ENCODE results near the gene FUBP3.
"Not testable (repeated sequence)": the region's sequence is repeated elsewhere in the genome, so short reads cannot be mapped to it uniquely, and the experiment has no call there.

FUBP3 gene

GRCh38 chr9:130557077-130557468 is 22.3 kb upstream of the FUBP3 start:
- no peak for DNase-seq

- DNase-seq: no peak
These were observed 18.3 kb upstream of the FUBP3 start for GRCh38 chr9:130561056-130561455.

GRCh38 chr9:130562525-130562924 is 16.9 kb upstream of the FUBP3 start:
- not testable (repeated sequence) for DNase-seq

DNA sequence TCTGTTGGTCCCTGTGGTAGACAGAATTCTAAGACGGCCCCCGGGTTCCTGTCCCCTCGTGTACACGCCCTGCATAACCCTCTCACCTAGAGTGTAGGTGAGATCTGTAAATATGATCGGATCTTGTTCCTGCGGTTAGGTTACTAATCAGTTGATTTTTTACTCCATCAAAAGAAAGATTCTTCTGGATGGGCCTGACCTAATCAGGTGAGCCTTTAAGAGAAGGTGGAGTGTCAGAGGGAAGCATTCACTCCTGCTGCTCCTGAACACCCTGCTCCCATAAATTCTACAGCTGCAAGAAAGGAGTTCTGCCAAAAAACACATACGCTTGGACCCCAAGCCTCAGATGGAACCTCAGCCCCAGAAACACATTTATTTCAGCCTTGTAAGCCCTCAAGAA is 15.6 kb upstream of the FUBP3 start:
- no peak for DNase-seq

DNA sequence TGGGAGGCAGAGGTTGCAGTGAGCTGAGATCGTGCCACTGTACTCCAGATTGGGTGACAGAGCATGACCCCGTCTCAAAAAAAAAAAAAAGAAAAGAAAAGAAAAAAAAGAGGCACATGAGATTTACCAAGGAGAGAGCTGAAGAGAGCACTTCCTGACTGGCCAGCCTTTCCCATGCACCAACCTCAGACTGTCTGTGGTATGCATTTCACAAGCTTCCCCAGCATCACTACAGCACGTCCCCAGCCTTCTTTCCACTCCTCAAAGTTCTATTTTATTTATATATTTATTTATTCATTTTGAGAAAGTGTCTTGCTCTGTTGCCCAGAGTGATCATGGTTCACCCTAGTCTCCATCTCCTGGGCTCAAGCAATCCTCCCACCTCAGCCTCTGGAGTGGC is 13.6 kb upstream of the FUBP3 start:
- DNase-seq: no peak

GRCh38 chr9:130570208-130570607 is 9.2 kb upstream of the FUBP3 start:
- DNase-seq: no peak

- no peak for DNase-seq
These were observed 3.9 kb upstream of the FUBP3 start for GRCh38 chr9:130575514-130575913.

DNA sequence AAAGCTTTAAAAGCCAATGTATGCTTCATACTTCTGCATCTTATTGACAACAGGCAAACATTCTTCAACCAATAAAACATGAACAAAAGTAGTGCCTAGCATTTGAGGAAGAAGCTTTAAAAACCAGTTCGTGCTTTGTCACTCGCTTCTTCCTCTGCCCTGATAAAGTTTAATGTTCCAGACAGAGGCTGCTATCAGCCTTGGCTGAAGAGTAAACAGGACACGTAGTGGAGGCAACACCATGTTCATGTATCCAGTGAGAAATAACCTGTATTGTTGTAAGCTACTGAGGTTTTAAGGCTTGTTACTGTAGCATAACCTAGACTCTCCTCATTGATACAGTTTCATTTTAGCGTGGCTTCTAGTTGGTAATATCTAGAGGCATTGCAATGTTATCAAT is 3.2 kb upstream of the FUBP3 start:
- peak; percentile 43 for DNase-seq

- peak; percentile 8 for DNase-seq
These were observed 524 bp downstream of the FUBP3 start for GRCh38 chr9:130579738-130580463.

DNA sequence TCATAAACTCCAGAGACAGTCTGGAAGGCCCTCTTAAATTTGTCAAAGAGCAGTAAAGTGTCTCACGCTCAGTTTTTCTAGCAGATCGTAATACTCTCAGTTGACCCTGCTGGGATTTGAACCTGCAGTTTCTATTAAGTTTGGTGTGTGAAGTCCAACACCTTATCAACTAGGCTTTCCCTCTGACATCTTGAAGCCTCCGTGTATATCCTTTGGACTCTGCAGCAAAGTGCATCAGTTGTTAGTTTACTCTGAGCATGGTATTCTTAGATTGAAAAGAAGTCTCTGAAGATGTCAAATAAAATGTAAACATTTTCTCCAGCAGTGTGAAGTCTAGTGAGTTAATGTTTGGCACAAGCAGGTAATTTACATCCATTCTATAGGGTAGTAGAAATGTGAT is 2.4 kb downstream of the FUBP3 start:
- no peak for DNase-seq

- DNase-seq: no peak
These were observed 3.9 kb downstream of the FUBP3 start for GRCh38 chr9:130583271-130583670.

GRCh38 chr9:130587921-130588320 is 8.5 kb downstream of the FUBP3 start:
- no peak for DNase-seq

DNA sequence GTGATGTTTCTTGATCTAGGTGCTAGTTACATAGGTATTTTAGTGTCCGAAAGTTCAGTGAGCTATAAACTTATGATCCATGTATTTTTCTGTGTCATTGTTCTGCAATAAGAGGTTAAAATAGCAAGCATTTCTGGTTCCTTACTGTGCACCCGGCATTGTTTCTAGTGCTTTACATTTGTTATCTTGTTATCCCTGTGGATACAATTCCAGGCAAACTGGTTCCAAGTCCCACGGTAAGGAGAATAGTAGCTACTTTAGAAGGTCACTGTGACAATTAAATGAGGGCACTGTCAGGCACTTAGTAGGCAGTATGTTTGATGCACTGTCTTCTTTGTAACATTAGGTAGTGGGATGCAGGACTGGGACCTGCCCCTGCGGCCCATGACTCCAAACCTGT is 9.0 kb downstream of the FUBP3 start:
- DNase-seq: no peak

GRCh38 chr9:130589754-130590153 is 10.4 kb downstream of the FUBP3 start:
- DNase-seq: peak; percentile 78

DNA sequence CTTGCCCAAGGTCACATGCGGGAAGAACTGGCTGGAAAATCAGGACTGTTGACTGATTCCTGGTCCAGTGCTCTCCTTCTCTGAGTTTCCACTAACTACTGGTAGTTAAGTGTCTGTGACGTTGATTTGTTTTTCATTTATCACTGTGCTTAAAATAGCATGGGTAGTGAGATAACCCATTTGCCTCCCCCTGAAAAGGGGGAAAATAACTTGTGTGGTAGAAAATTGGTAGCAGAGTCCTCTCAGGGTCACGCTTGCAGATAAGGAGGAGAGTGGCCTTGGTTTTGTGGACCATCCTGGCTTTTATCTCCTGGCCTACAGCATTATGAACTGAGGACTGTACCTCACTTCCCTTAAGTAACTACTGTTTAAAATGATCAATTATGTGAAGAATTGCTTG is 10.9 kb downstream of the FUBP3 start:
- DNase-seq: peak; percentile 68

DNA sequence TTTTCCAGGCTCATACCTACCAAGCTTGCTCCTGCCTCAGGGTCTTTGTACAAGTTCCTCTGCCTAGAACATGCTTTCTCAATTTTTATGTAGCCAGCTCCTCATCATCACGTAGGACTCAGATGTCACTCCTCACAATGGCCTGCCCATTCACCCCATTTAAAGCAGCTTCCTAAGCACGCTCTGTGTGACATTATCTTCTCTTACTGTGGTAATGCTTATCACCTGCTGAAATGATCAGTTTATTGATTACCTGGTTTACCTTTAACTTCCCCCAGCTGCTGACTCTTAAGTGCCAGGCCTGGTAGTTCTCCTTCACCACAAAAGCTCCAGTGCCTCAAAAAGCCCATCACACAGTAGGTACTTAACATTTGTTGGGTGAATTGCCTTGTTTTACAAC is 13.6 kb downstream of the FUBP3 start:
- DNase-seq: no peak

DNA sequence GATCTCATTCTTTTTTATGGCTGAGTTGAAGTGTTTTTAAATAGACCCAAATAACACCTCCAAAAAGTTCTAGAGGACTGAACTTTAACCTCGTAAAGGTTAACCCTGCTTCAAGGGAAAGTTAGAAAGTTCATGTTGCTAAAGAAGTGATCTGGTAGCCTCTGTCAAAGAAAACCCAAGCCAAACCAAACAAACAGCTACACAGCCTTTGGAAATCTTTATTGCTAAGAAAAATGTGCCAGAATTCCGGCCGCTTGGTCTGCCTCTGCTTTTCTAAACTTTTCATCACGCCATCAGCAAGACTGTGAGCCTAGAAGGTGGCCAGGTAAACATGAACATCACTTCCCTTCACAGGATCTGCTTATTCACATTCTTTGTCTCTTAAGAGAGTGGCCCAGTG is 17.9 kb downstream of the FUBP3 start:
- DNase-seq: no peak

- DNase-seq: no peak
These were observed 18.8 kb downstream of the FUBP3 start for GRCh38 chr9:130598188-130598587.

- DNase-seq: no peak
These were observed 20.2 kb downstream of the FUBP3 start for GRCh38 chr9:130599625-130600024.

DNA sequence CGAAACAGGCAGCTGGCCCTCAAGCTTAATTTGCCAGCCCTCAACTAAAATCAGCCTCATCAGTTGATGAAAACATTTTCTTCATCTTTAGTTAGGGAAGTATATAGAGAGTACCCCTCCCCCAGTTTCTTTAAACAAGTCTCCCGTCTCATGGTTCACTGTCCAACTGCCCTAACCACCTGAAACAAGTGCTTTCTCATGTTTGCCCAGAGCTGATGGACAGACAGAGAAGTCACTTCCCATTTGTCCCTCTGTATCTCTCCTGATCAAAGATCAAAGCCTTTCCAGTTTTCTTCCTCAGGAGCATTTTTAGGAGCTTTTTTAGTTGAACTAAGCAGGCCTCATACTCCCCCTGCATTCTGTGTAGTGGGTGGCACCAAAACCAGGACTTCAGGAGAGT is 21.7 kb downstream of the FUBP3 start:
- DNase-seq: no peak

GRCh38 chr9:130604295-130604694 is 24.9 kb downstream of the FUBP3 start:
- no peak for DNase-seq

GRCh38 chr9:130606887-130607600 is 27.7 kb downstream of the FUBP3 start:
- no peak for DNase-seq

DNA sequence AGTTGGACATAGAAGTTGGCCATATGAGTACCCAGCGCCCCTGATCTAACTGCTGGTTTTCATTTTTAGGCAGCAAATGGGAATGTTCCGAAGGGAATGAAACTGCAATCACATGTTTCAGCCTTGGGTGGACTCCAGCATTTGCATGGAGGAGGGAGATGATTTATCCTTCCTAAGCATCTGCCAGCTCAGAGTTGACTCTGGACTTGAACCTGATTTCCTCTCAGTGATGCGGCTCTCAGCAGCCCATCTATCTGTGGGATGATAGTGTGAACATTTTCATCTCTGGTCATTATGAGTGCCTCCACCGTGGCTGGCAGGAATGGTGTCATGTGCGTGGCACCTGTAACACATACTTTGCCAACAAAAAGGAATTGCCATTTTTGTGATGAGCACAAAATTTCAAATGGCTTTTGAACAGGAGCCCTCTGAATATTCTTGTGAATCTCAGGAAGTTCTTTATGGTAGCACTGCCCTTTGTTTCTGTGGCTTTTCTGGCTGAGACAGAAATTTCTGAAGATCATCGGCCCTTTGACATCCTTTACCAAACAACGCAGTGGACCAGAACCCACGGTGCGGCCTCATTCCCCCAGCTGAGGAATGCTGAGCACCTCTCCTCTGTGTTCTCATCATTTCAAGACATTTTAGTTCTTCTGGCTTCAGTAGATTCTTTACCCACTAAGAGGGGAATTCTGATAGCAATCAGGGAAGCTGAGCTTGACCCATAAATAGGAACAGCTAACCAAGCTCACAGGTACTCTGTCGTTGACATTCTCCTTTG is 28.5 kb downstream of the FUBP3 start:
- no peak for DNase-seq

DNA sequence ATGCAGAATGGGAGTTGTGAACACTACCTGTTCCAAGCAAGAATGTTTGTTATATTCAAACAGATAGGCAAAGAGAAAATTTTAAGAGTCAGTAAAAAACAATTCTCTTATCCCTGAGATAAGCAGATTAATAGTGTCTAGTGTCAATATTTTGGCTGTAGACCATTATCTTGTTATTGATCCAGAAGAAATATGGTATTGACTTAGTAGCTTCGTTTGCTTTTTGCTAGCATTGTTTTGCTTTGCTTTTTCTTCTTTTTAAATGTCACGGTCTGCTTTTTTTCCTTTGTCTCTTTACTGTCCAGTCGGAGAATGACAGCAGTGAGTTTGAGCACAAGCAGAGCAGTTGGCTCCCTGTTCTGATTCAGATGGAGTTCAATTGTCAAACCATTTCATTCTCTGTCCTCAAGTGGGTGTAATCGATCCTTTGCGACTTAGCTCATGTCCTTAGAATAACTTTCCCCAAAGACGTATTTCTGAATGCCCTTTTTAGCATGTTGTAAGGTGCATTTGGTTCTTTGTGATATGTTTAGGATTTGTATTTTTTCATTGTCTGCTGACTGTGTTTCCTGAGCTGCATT is 29.3 kb downstream of the FUBP3 start:
- no peak for DNase-seq

Data from hematopoietic multipotent progenitor cell treated with erythropoietin and hydrocortisone succinate and interleukin-3 and kit ligand, for 8 days (in vitro differentiated cells).